GM19351 (cell line): ENCODE data around the gene ZDHHC8.
"Not testable (repeated sequence)": the region's sequence is repeated elsewhere in the genome, so short reads cannot be mapped to it uniquely, and the experiment has no call there.

Source experiments
- ATAC-seq: cut with Tn5 transposase; IDR thresholded peaks from one replicate; pipeline ENCODE4 v1.9.1; 2021; ENCODE audit warnings: mild to moderate bottlenecking, moderate library complexity; ENCODE audit not compliant: unreplicated experiment

ZDHHC8 gene

DNA sequence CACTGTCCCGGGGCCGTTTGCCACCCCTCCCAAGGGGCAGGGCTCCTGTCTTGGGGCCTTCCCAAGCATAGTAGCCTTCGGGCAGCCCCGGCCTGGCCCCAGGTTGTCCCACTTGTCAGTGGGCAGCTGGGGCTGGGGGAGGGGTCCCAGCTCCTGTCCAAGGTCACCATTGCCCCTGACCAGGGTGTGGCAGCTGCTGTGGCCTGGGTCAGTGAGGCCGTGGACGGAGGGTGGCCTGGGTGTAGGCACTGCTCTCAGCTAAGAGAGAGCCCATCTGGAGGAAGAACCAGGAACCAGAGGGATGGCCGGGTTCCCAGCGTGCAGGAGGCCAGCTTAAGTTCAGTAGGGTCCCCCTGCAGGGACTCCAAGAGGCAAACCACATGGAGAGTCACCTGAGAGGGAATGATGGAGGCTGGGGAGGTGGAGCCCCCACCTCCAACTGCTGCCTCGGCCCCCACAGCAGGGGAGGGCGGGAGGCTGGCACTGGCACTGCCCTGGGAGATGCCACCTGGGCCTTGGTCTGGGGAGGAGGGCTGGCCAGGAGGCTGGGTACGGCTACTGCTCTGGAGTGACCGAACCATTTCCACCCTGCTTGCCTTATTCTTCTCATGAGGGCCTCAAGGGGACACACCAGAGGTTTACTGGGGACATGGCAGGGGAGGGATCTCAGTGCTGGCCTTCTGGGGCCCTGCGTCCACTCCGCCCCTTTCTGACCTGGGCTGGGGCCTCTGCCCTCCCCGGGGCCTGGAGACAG lies 26.0 kb downstream of the ZDHHC8 start:
- ATAC-seq = no peak

DNA sequence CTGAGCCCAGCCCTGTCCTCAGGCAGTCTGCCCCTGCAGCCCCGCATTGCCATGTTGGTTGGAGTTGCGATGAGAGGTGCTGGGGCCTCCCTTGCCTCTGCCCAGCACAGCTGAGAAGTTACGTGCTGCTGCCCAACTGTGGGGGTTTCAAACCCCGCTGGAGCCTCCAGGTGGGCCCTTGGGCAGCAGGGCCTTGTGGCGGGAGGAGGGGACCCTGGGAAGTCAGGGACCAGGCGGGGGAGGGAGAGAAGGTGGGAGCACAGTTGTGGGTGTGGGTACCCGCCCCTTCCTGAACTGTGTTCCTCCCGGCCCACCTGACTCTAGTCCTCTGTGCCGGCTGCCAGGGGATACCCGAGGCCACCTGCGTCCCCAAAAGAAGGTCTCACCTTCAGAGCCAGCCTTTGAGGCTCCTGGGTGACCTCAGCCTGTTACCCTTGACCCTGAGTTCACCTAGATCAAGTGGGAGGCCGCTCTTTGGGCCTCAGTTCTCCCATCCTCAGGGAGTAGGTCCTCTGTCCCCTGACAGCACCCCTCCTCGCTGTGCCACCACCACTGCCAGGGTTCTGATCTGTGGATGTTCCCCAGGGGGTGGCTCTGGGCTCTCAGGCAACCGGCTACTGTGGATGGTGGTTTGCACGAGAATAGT lies 26.9 kb downstream of the ZDHHC8 start:
- ATAC-seq = no peak

GRCh38 chr22:20159076-20159475 lies 27.5 kb downstream of the ZDHHC8 start:
- ATAC-seq = no peak

GRCh38 chr22:20159531-20159930 lies 27.9 kb downstream of the ZDHHC8 start:
- ATAC-seq = not testable (repeated sequence)

DNA sequence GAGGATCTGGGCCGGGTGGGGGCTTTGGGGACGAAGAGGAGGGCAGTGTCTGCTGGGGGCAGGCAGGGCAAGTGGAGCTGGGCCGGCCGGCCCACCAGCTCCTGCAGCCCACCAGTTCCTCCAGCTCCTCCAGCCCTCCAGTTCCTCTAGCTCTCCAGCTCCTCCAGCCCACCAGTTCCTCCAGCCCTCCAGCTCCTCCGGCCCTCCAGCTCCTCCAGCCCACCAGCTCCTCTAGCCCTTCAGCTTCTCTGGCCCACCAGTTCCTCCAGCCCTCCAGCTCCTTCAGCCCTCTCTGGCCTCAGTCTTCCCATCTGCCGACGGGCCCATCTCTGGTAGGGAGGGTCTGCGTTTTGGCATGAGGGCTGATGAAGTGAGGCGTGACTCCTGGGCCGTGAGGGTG lies 28.4 kb downstream of the ZDHHC8 start:
- ATAC-seq = no peak

DNA sequence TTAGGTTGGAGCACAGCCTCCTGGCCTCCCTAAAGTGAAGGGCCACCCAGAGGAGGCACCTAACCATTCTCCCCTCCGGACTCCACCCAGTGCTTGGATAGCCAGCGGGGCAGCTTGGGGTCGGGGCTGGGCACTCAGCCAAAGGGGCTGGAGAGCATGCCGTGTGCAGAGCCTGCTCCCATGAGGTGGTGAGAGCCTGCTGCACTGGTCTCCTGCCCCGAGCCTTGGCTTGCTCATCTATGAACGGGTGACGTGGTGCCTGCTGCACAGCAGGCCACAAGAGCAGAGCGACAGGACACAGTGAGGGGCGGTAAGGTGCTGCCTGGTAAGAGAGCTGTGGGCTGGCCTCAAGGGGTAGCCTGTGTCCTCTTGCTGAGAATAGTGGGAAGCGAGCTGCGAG lies 33.3 kb downstream of the ZDHHC8 start:
- ATAC-seq = no peak

DNA sequence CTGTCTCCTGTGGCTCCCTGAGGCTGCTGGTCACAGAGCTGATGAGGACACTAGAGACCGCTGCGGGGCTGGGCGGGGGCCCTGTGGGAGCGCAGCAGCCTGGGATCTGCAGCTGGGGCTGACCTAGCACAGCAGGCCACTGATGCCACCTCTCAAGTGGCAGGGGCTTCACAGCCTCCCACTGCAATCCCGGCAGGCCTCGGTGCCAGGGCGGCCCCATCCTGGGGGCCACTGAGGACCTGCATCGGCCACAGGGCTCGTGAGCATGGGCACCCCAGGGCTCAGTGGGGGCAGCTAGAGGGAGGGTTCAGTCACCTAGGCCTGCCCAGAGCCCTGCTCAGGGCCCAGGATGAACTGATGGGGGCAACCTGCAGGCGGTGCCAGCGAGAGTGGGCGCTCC lies 33.8 kb downstream of the ZDHHC8 start:
- no peak for ATAC-seq

GRCh38 chr22:20165913-20166312 lies 34.3 kb downstream of the ZDHHC8 start:
- ATAC-seq = no peak

DNA sequence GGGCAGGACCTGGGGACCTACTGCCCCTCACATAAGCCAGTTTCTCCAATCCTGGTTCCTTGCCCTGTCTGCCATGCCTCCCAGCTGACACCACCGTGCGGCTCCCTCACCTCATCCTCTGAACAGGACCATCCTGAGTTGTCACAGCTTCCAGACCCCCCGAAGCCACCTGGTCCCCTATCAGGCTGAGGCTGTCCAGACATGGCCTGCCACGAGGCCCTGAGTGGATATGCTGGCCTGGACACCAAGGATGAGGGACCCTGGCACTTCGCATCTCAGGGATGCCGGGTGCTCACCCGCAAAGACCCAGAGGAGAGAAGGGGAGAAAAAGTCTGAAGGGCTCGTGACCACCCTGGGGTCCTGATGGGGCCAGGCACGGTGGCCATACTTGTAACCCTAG lies 35.1 kb downstream of the ZDHHC8 start:
- no peak for ATAC-seq

DNA sequence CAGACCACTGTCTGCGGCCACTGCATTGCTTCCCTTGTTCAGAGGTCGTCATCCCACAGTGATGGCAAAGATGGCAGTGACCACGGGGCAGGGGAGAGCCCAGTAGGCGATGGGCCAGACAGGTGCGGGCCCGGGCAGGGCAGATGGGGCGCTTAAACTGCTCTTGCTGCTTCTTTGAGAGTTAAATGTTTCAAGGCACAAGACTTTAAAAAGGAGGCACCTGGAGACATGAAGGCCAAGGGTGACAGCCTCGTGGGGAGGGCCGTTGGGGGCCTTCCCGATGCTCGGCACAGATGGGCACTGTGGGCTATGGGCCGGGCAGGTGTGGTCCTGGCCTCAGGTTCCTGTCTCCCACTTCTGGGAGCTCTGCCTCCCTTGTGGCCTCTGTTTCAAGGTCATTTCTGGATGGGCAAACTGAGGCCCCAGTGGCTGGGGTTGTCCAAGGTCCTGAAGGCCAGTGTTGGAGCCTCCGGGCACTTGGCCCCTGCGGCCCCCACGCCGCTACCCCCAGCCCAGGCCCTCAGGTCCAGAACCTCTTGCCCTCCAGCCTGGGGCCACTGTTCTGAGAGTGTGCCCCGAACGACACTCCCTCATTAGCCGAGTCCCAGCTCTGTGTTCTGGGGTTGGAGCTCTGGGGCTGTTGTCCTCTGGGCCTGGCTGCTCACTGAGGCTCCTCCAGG lies 36.2 kb downstream of the ZDHHC8 start:
- ATAC-seq = no peak

DNA sequence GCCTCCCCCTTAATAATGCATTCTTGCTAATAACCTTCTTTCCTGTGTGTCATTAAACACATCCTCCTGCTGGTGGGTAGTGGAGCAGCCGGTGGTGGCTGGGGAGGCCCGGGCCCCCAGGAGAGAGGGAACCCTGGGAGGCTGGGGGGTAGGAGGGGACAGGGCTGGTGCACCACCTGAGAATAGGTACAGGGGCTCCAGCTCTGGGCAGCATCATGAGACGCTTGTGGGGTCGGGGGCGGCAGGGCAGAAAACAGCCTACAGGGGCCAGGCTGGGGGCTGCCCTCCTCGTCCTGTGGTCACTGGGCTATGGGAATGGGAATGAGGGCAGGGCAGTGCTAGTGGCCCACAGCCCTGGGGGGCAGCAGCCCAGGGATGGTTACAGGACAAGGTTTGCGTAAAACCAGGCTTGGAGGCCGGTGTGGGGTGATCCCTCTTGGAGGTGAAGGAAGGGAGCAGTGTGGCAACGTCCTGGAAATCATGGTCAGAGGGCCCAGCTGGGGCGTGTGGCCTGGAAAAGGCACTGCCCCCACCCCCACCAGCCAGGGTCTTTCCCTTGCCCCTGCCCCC lies 37.7 kb downstream of the ZDHHC8 start:
- no peak for ATAC-seq

DNA sequence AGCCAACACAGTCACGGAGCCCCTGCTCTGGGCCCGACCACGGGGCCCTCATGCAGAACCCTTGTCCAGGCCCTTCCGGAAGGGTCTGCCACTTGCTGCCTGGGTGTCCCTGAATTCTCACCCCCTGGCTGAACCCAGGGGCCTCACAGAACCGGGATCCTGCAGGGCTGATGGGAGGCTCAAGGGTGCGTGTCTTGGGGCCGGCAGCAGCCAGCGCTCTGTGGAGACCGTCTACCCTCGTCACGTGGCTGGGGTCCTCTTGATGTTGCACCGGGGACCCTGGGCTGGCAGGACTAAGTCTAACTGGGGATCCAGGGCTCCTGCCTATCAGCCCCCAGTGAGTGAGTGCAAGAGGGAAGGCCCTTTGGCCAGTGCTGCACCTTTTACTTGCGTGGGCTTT lies 38.6 kb downstream of the ZDHHC8 start:
- no peak for ATAC-seq

- no peak for ATAC-seq
These were observed 39.9 kb downstream of the ZDHHC8 start for GRCh38 chr22:20171288-20172140.

DNA sequence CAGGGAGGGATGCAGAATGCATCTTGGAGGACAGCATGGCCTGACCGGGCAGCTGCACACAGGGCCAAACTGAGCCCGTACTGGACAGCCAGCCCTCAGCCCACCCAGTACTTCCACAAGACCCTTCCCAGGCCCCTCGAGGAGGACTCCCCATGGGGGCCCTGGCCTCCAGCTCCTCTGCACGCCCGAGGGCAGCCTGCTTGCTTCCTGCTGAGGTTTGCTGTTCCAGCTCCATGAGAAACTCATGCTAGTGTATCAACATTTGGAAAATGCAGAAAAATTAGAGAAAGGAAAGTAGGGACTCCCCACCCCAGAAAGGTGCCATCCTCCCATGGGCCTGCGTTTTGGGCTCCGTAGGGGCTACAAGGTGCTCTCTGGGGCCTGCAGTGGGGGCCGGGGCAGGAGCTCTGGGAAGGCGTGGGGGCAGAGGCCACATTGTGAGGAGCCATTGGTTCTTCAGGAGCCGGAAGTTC lies 40.6 kb downstream of the ZDHHC8 start:
- ATAC-seq = no peak

DNA sequence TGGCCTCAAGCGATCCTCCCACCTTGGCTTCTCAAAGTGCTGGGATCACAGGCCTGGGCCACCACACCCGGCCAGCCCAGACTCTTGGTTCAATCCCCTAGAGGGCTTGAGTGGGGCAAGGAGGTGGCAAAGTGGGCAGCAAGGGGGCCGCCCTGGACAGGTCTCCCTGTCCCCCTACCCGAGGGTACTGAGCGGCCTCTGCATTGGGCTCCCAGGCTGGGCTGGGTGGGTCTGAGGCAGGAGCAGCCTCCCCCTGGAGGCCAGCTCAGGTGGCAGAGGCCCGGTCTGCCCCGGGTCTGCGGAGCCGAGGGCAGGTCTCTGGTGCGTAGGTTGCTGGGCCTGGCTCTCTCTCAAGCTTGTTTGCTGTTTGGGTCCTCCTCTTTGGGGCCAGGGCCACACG lies 41.6 kb downstream of the ZDHHC8 start:
- no peak for ATAC-seq

GRCh38 chr22:20173772-20174171 lies 42.2 kb downstream of the ZDHHC8 start:
- ATAC-seq = no peak

- no peak for ATAC-seq
These were observed 43.4 kb downstream of the ZDHHC8 start for GRCh38 chr22:20174785-20175596.

- ATAC-seq = no peak
These were observed 43.9 kb downstream of the ZDHHC8 start for GRCh38 chr22:20175597-20175900.

- no peak for ATAC-seq
These were observed 44.9 kb downstream of the ZDHHC8 start for GRCh38 chr22:20176421-20177085.
